PC-3 (cell line): ENCODE data around the gene PEX16. TPM values are rescaled to one million over a fixed set of nuclear protein-coding genes. Genes with fewer than 3 reads are reported as not detected.

Experiments used
- ATAC-seq: fragments of 200-7000 bp; cut with Tn5 transposase; 2 replicates; pipeline ENCODE4 v1.9.1; 2020; ENCODE audit warnings: mild to moderate bottlenecking, moderate library complexity
- BruUV-seq: library from RNA; stranded (reverse); fragments of 400-500 nt; replicated peaks from 2 replicates; lab custom pipeline; 2021; lab: Mats Ljungman, UMichigan
- CTCF ChIA-PET: fragments of 300-600 bp; sonication (Branson Sonifier 250); formaldehyde crosslinking; loops from one replicate; lab custom pipeline; 2022; ENCODE audit warnings: antibody characterized with exemption; lab: Charles Lee
- POLR2A ChIA-PET: fragments of 300-600 bp; sonication (Branson Sonifier 250); formaldehyde crosslinking; loops from one replicate; lab custom pipeline; 2022; ENCODE audit warnings: antibody characterized with exemption; ENCODE audit not compliant: unreplicated experiment; lab: Charles Lee
- DNase-seq: peaks from one replicate; pipeline ENCODE4 v3.0.0-alpha.2; 2015
- H2AFZ ChIP-seq: fragments of 300-600 bp; sonication (generic); 2 replicates; pipeline ENCODE4 v1.6.0; 2016; ENCODE audit warnings: antibody characterized with exemption, low read length
- H3F3A ChIP-seq: fragments of 300-600 bp; sonication (generic); one replicate; pipeline ENCODE4 v1.6.0; 2017; ENCODE audit warnings: antibody characterized with exemption, low read length, control low read depth, mild to moderate bottlenecking; ENCODE audit not compliant: unreplicated experiment
- H3K27ac ChIP-seq: fragments of 300-600 bp; sonication (generic); 2 replicates; pipeline ENCODE4 v1.5.1; 2016; ENCODE audit warnings: mild to moderate bottlenecking, low read length
- H3K27me3 ChIP-seq: fragments of 300-600 bp; sonication (generic); 2 replicates; pipeline ENCODE4 v1.6.1; 2016; ENCODE audit warnings: low read length, mixed read lengths
- H3K36me3 ChIP-seq: fragments of 300-600 bp; sonication (generic); 2 replicates; pipeline ENCODE4 v1.6.1; 2016; ENCODE audit warnings: low read depth, mixed run types, low read length, mixed read lengths
- H3K4me1 ChIP-seq: fragments of 300-600 bp; sonication (generic); 2 replicates; pipeline ENCODE4 v1.5.1; 2016; ENCODE audit warnings: low read length; ENCODE audit not compliant: insufficient read depth
- H3K4me2 ChIP-seq: fragments of 300-600 bp; sonication (generic); 2 replicates; pipeline ENCODE4 v1.6.0; 2016; ENCODE audit warnings: low read length
- H3K4me3 ChIP-seq: fragments of 300-600 bp; sonication (generic); 2 replicates; pipeline ENCODE4 v1.5.1; 2016; ENCODE audit warnings: mild to moderate bottlenecking, low read length, mixed read lengths
- H3K79me2 ChIP-seq: fragments of 300-600 bp; sonication (generic); 2 replicates; pipeline ENCODE4 v1.6.1; 2017; ENCODE audit warnings: low read length, mixed read lengths
- H3K9ac ChIP-seq: fragments of 300-600 bp; sonication (generic); 2 replicates; pipeline ENCODE4 v1.6.0; 2016; ENCODE audit warnings: mild to moderate bottlenecking, low read length
- H3K9me2 ChIP-seq: fragments of 300-600 bp; sonication (generic); replicated peaks from 2 replicates; pipeline ENCODE4 v1.6.1; 2016; ENCODE audit warnings: mixed run types, low read length, mixed read lengths
- H3K9me3 ChIP-seq: fragments of 300-600 bp; sonication (generic); 2 replicates; pipeline ENCODE4 v1.6.1; 2016; ENCODE audit warnings: low read length, mixed read lengths
- H4K20me1 ChIP-seq: fragments of 300-600 bp; sonication (generic); 2 replicates; pipeline ENCODE4 v1.6.1; 2016; ENCODE audit warnings: low read length, mixed read lengths
- EZH2 ChIP-seq: fragments of 300-600 bp; sonication (generic); IDR thresholded peaks from one replicate; pipeline ENCODE4 v1.6.1; 2017; ENCODE audit warnings: antibody characterized with exemption, mild to moderate bottlenecking, low read length; ENCODE audit not compliant: unreplicated experiment
- EZH2phosphoT487 ChIP-seq: fragments of 300-600 bp; sonication (generic); IDR thresholded peaks from 2 replicates; pipeline ENCODE4 v1.6.1; 2018; ENCODE audit warnings: mild to moderate bottlenecking, antibody characterized with exemption, low read length, borderline replicate concordance
- intact Hi-C: fragments of 100-400 bp; cut with micrococcal nuclease; formaldehyde crosslinking; loops from 2 replicates; pipeline ENCODE4 v1.9.0; 2023
- total RNA-seq: library from RNA; depleted of rRNA; stranded (reverse); fragments of >200 nt; gene quantifications from 2 replicates; pipeline ENCODE4 v1.2.3, GENCODE V29; 2014
- TF ChIP-seq, protein P1 (sequence below): fragments of 300-600 bp; sonication (generic); conservative IDR thresholded peaks from 2 replicates; pipeline ENCODE4 v1.5.1; 2017; ENCODE audit warnings: antibody characterized with exemption, low read depth, mild to moderate bottlenecking, low read length

PEX16 gene
- total RNA-seq, 1 experiment from 2014 or later: 56.7 TPM

DNA sequence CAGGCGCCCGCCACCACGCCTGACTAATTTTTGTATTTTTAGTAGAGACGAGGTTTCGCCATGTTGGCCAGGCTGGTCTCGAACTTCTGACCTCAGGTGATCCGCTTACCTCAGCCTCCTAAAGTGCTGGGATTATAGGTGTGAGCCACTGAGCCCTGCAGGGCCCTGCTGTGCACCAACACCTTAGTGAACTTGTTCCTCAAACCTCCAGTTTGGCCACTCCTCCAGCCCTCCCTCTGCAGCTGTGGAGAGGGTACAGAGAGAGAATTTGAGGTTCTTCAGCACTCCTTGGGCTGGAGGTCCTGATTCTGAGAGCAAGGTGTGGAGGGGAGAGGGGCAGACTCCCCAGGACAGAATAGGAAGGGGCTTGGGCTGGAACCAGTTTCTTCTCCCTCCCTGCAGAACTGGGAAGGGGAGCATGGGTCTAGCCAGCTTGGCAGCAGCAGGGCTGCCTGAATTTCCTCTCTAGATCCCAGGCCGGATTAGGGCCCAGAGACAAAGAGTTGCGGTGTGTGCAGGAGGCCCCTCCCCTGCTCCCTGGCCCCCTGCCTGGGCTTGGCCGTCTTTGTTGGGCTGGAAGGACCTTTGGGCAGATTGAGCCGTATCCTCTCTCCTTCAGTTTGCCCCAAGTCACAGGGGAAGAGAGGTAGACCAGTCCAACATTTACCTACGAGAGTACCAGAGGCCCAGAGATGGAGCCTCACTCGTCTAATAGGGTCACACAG lies 2.3 kb upstream of the PEX16 start:
- intact Hi-C loops: loop anchor here (2.0 kb wide), 2 partner anchors 39 to 47 kb away; no protein-coding TSS in a partner anchor
- Histone ChIP-seq H3K4me1 (peaks cover 3% of the 10 kb centered on the region; the same call in 1 of the 2 replicates), H3K27me3 (no peaks in the 10 kb centered on the region), H2AFZ (no peak overlapping the region), H3K9me2 (no peaks in the 10 kb centered on the region), H3F3A (no peaks in the 10 kb centered on the region), H3K79me2 (peaks cover 19% of the 10 kb centered on the region), H3K4me3 (no peak overlapping the region), H3K9me3 (no peaks in the 10 kb centered on the region), H4K20me1 (no peaks in the 10 kb centered on the region), H3K27ac (no peak overlapping the region), H3K9ac (no peak overlapping the region), H3K36me3 (no peaks in the 10 kb centered on the region; the same call in 1 of the 2 replicates), H3K4me2 (no peak overlapping the region)
- ATAC-seq: no peak
- ChIA-PET POLR2A (no interaction called here), CTCF (no interaction called here)
- no TSS peak for BruUV-seq
- DNase-seq: no peak
- TF ChIP-seq EZH2phosphoT487 (no peak), EZH2 (no peak)
- TF ChIP-seq, protein P1, sequence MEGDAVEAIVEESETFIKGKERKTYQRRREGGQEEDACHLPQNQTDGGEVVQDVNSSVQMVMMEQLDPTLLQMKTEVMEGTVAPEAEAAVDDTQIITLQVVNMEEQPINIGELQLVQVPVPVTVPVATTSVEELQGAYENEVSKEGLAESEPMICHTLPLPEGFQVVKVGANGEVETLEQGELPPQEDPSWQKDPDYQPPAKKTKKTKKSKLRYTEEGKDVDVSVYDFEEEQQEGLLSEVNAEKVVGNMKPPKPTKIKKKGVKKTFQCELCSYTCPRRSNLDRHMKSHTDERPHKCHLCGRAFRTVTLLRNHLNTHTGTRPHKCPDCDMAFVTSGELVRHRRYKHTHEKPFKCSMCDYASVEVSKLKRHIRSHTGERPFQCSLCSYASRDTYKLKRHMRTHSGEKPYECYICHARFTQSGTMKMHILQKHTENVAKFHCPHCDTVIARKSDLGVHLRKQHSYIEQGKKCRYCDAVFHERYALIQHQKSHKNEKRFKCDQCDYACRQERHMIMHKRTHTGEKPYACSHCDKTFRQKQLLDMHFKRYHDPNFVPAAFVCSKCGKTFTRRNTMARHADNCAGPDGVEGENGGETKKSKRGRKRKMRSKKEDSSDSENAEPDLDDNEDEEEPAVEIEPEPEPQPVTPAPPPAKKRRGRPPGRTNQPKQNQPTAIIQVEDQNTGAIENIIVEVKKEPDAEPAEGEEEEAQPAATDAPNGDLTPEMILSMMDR: no peak

DNA sequence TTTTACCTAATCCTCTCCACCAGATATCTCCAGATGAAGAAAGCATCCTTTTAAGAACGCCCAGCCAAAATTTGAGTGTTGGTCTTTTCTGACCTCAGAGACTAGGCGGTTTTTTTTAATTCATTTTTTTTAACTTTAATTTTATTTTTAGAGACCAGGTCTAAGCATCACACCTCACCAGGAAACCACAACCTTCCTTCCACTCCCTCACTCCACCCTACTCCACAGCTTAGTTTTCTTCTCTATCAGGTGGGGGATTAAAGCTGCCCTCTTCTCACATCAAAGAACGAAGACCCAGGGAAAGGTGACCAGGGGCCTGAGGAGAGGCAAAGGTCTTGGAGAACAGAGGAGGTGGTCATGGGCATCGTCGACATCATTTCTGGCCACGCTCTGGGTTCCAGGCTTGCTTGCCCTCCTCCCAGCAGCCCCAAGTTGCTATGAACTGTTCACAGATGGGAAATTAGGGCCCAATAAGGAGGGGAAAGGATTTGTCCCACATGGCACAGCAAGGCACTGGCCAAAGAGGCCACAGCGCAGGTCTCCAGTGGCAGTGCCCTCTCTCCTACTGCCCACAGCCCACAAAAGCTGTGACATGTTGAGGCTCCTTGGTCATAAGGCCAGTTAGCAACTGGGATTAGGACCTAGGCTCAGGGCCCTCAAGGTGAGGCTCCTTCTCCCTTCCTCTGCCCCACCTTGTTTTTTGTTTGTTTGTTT lies 1.4 kb upstream of the PEX16 start:
- Histone ChIP-seq H3F3A (no peaks in the 10 kb centered on the region), H3K9me2 (no peaks in the 10 kb centered on the region), H3K9ac (no peak overlapping the region), H3K27ac (no peak overlapping the region), H2AFZ (peak overlapping the region; percentile 94), H3K27me3 (no peaks in the 10 kb centered on the region), H3K79me2 (peaks cover 19% of the 10 kb centered on the region), H3K4me1 (peaks cover 3% of the 10 kb centered on the region; the same call in 1 of the 2 replicates), H3K9me3 (no peaks in the 10 kb centered on the region), H3K36me3 (no peaks in the 10 kb centered on the region; the same call in 1 of the 2 replicates), H3K4me3 (peak overlapping the region; percentile 96), H3K4me2 (peak overlapping the region; percentile 98), H4K20me1 (no peaks in the 10 kb centered on the region)
- no TSS peak for BruUV-seq
- ChIA-PET POLR2A (no interaction called here), CTCF (no interaction called here)
- no peak for DNase-seq
- intact Hi-C loops: loop anchor here (1.0 to 2.0 kb wide), 4 partner anchors 38 to 76 kb away; partner anchors contain the start of gene CRY2
- TF ChIP-seq EZH2 (no peak), EZH2phosphoT487 (no peak)
- TF ChIP-seq, protein P1: no peak
- no peak for ATAC-seq
